GM12892 (cell line): ENCODE data around the gene EMILIN3.

ENCODE experiments used
- POLR2A ChIP-seq: IDR thresholded peaks from 2 replicates; pipeline ENCODE4 v1.6.1; 2011; ENCODE audit warnings: low read depth, low read length, control low read depth
- POLR2AphosphoS5 ChIP-seq: IDR thresholded peaks from 2 replicates; pipeline ENCODE4 v1.6.1; 2011; ENCODE audit warnings: low read depth, low read length, control low read depth
- TAF1 ChIP-seq: IDR thresholded peaks from 2 replicates; pipeline ENCODE4 v1.6.1; 2011; ENCODE audit warnings: low read depth, mild to moderate bottlenecking, control low read depth, low read length, borderline replicate concordance

GRCh38 chr20:41360831-41361756 is 5.5 kb downstream of the EMILIN3 start:
- TF ChIP-seq POLR2A (no peak), POLR2AphosphoS5 (no peak), TAF1 (no peak)
